GM21528 (cell line): ENCODE results near the gene KRT39.
"Not testable (repeated sequence)": the region's sequence is repeated elsewhere in the genome, so short reads cannot be mapped to it uniquely, and the experiment has no call there.

Experiments
- ATAC-seq: cut with Tn5 transposase; IDR thresholded peaks from one replicate; pipeline ENCODE4 v1.9.1; 2021; ENCODE audit warnings: mild to moderate bottlenecking, moderate library complexity; ENCODE audit not compliant: unreplicated experiment, low FRiP score

The KRT39 gene

GRCh38 chr17:40966848-40967247 is at the start of gene KRT39:
Gene KRT39 (minus strand): TSS chr17:40966948. CDS start chr17:40966856, 92 bp downstream.
- ATAC-seq: no peak

DNA sequence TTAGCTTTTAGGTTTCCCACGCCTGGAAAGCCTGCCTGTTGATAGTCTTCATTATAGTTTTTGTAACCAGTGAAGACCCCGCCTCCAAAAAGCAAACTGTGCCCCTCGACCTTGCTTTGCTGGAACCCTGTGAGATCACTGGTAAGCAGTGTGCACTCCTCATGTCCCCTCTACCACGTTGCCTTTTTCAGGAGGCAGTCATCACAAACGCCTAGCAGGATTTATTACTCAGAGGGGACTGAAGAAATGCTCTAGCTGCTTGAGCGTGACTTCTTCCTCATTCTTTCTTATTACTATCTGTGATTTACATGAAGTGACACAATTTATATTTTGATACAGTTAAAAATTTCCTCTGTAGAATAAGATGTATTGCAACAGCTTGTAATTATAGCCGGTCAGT is 48.7 kb upstream of the KRT39 start:
- no peak for ATAC-seq

- no peak for ATAC-seq
Observed at GRCh38 chr17:41013606-41014005, 46.9 kb upstream of the KRT39 start.

DNA sequence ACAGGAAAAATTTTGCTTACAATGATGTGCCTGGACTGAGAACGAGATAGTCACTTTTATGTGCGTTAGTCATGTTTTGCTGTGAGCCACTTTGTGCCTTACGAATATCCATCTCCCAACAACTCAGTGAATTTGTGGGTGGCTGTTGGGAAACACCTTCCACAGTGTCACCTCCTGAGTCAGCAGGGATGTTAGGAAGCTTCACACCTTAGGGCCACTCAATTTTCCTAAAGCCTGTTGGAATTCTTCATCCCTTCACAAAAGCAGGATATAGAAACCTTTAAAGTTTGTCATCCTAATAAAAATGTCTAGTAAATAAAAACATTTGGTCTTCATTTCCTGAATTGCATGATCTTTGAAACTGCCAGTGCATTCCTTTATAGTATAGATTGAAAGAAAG is 46.4 kb upstream of the KRT39 start:
- no peak for ATAC-seq

GRCh38 chr17:41012326-41013120 is 45.8 kb upstream of the KRT39 start:
- no peak for ATAC-seq

DNA sequence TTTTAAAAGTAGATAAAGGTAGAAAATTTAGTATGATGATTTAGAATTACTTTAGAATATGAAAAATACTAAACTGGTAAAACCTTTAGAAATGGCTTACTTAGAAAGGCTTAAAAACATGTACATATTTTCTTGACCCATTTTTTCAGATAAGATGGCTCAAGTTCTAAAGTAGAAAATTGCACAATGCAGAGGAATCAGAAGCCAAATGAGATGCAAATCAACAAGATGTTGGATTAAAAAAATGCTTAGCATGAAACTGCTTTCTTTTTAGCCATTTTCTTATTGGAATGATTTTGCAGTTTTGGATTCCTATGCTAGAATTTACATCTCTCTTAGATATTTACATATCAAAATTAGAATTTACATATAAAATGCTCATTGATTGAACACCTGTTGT is 43.7 kb upstream of the KRT39 start:
- no peak for ATAC-seq

DNA sequence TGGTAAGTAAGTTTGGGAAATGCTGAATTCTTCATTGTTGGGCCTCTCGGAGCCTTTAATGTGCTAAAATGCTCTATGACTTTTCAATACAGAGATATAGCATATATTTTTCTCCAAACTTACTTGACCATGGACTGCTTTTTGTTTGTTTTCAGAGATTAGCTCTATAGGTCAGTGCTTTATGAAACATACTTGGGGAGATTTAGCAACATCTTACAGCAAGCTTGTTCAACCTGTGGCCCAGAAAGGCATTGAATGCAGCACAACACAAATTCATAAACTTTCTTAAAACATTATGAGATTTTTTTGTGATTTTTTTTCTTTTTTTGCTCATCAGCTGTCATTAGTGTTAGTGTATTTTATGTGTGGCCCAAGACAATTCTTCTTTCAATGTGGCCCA is 43.2 kb upstream of the KRT39 start:
- no peak for ATAC-seq

GRCh38 chr17:41009301-41009760 is 42.6 kb upstream of the KRT39 start:
- no peak for ATAC-seq

DNA sequence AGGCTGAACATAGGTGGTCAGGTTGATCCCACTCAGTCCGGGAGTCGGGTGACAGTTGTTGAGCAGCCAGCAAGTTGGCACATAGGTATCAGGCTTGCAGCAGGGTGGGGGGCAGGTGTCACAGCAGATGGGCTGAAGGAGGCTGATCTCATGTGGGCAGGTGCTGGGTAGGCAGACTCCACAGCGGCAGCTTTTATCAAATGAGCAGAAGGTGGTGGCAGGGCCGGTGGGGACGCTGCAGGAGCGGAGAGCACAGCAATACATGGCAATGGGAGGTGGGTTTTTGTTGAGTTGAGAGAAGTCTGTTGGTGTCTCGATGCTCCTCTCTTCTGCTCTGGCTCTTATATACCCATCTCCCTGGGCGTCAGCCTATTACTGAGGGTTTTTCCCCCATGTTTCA is 42.1 kb upstream of the KRT39 start, which contains the start of gene KRTAP3-1:
Gene KRTAP3-1 (minus strand): TSS at position 318 of the 400 bp plus-strand sequence. CDS start 54 bp downstream, at position 264.
- no peak for ATAC-seq

GRCh38 chr17:41004397-41004796 is 37.6 kb upstream of the KRT39 start:
- ATAC-seq: no peak

GRCh38 chr17:41003926-41004325 is 37.2 kb upstream of the KRT39 start:
- no peak for ATAC-seq

GRCh38 chr17:41002814-41003213 is 36.1 kb upstream of the KRT39 start:
- no peak for ATAC-seq

DNA sequence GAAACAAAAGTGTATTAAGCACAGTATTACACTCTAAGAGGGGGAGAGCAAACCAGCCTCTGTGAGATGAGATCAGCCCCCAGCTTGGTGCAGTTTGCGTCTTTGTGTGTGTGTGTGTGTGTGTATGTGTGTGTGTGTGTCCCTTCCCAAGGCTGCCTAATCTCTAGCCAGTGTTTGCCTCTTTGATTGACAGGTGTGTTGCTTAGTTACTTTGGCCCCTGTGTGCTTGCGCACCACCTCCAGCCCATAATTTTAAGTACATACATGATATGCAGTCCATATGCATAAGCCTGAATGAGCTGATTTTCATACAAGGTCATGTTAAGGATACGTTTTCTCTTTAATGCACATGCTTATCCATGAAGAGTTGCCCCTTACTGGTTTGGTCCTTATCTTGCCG is 35.0 kb upstream of the KRT39 start:
- no peak for ATAC-seq

- not testable (repeated sequence) for ATAC-seq
Observed at GRCh38 chr17:40999563-40999962, 32.8 kb upstream of the KRT39 start, which contains the start of gene KRTAP3-2. Gene KRTAP3-2 (minus strand): TSS chr17:40999906. CDS start chr17:40999853, 53 bp downstream.

- ATAC-seq: no peak
Observed at GRCh38 chr17:40997361-40997760, 30.6 kb upstream of the KRT39 start.

- no peak for ATAC-seq
Observed at GRCh38 chr17:40996829-40997228, 30.1 kb upstream of the KRT39 start.

GRCh38 chr17:40995116-40995515 is 28.4 kb upstream of the KRT39 start:
- no peak for ATAC-seq

GRCh38 chr17:40993839-40994238 is 27.1 kb upstream of the KRT39 start, which contains the start of gene KRTAP3-3:
Gene KRTAP3-3 (minus strand): TSS chr17:40994164. CDS start chr17:40994097, 67 bp downstream.
- ATAC-seq: no peak

DNA sequence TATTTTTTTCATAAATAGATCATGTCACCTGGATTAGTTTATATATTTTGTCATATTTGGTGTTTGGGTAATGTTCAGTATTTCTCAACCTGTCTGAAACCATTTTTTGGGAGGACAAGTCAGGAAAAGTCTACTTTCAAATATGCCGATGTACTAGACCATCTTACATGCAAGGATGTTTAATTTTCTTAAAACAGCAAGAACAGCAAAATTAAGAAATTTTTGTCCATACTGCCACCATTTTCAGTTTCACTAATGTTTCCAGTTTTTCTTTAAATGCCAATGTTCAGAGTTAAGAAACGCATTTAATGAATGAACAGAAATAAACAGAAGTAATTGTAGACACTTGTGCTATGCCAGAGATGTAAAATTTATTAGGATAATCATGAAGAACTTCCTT is 26.3 kb upstream of the KRT39 start:
- no peak for ATAC-seq

- ATAC-seq: no peak
Observed at GRCh38 chr17:40992666-40993065, 25.9 kb upstream of the KRT39 start.

DNA sequence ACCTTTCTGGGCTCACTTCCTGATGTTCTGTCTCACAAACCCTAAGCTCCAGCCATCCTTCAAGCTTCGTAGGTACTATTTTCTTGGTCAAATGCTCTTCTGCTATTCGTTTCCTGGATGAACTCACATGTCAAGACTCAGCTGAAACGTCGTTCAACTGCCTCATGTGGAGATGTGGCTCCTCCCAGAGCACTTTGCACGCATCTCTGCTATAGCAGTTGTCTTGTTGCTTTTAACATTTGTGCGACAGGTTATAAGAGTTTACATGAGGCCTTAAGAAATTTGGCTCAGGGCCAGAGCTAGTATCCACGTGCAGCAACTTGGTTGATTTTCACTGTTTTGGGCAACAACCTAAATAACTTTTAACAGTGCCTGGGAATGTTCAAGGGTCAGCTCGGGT is 20.2 kb upstream of the KRT39 start:
- ATAC-seq: no peak

GRCh38 chr17:40984226-40984625 is 17.5 kb upstream of the KRT39 start, which contains the start of gene KRT40:
Gene KRT40 (minus strand): TSS chr17:40984326. CDS start chr17:40984273, 53 bp downstream.
- no peak for ATAC-seq
